Measurements from ENCODE around the gene AGRN.
"Not testable (repeated sequence)": the region's sequence is repeated elsewhere in the genome, so short reads cannot be mapped to it uniquely, and the experiment has no call there.

Gene AGRN

DNA sequence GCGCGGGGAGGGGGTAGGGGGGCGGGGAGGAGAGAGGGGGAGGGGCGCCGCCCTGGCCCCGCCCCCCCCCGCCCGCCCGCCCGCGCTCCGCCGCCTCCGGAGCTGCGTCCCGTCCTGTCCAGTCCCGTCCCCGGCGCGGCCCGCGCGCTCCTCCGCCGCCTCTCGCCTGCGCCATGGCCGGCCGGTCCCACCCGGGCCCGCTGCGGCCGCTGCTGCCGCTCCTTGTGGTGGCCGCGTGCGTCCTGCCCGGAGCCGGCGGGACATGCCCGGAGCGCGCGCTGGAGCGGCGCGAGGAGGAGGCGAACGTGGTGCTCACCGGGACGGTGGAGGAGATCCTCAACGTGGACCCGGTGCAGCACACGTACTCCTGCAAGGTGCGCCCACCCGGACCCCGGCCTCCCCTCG is at the start of gene AGRN:
Gene AGRN, plus strand, starts transcription at position 121 of the 405 bp plus-strand sequence. Its CDS starts 53 bp downstream, at position 174.
- peak; percentile 12 for DNase-seq

DNA sequence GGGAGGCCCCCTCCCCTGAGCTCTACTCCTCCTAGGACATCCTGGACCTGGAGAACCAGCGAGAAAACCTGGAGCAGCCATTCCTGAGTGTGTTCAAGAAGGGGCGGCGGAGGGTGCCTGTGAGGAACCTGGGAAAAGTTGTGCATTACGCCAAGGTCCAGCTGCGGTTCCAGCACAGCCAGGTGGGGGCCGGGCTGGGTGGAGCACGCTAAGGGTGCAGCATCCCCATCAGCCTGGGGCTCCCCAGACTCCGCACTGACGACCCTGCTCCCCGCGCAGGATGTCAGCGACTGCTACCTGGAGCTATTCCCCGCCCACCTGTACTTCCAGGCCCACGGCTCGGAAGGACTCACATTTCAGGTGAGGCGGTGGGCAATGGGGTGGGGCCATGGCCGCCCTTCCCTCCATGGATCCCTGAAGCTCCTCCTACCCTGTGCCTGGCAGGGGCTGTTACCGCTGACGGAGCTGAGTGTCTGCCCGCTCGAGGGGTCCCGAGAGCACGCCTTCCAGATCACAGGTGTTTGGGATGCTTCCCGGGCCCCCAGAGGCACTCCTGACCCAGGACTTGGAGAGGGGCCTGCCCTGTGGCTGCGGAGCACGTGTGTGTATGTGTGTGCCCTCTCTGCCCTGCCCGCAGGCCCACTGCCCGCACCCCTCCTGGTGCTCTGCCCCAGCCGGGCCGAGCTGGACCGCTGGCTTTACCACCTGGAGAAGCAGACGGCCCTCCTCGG is 49.5 kb upstream of the AGRN start:
- no peak for DNase-seq

DNA sequence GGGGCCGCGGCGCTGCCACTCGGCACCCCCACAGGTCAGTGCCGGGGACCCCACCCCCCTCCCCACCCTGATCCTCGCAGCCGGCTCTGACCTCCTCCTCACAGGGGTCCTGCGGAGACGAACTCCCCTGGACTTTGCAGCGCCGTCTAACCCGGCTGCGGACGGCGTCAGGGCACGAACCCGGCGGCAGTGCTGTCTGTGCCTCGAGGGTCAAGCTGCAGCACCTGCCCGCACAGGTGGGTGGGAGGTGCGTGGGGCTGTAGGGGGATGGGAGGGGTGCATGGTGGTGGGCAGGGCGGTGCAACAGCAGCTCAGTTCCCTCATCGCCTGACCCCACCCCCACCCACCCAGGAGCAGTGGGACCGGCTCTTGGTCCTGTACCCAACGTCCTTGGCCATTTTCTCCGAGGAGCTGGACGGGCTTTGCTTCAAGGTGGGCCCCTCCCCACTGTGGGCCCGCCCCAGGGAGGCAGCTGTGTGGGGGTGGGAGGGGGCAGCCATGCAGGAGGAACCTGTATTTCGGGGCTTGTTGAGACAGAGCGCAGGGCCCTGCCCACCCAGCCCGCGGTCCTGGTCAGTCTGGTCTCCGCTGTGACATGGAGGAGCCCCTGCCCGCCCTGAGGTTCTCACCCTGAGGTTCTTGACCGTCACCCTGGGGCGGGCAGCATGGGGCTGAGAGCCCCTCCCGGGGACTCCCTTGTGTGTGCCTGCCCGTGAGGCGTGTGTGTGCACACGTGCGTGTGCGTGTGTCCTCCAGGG is 48.8 kb upstream of the AGRN start:
- DNase-seq = no peak

DNA sequence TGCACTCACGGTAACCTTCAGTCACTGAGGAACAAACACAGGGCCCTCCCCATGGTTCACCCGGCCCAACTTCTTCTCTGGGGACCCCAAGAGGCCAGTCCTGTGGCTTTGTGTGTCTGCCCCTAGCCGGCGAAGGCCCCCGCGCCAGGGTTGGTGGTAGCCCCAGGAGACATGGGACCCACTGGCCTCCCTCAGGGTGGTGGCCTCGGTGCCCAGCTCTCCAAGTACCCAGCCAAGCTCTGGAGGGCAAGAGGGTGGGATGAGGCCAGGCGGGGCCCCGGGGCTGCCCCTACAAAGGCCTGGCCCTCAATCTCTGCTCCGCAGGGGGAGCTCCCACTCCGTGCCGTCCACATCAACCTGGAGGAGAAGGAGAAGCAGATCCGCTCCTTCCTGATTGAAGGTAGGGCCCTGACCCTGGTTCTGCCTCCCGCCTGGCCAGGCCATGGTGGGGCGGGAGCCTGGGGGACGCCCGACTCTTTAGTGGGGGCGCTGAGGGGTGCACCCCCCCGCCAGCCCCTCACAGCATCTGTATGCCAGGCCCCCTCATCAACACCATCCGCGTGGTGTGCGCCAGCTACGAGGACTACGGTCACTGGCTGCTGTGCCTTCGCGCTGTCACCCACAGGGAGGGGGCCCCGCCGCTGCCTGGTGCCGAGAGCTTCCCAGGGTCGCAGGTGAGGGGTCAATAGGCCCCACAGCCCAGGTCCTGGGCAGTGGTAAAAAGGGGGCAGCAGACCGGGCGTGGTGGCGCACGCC is 48.0 kb upstream of the AGRN start:
- DNase-seq = no peak

DNA sequence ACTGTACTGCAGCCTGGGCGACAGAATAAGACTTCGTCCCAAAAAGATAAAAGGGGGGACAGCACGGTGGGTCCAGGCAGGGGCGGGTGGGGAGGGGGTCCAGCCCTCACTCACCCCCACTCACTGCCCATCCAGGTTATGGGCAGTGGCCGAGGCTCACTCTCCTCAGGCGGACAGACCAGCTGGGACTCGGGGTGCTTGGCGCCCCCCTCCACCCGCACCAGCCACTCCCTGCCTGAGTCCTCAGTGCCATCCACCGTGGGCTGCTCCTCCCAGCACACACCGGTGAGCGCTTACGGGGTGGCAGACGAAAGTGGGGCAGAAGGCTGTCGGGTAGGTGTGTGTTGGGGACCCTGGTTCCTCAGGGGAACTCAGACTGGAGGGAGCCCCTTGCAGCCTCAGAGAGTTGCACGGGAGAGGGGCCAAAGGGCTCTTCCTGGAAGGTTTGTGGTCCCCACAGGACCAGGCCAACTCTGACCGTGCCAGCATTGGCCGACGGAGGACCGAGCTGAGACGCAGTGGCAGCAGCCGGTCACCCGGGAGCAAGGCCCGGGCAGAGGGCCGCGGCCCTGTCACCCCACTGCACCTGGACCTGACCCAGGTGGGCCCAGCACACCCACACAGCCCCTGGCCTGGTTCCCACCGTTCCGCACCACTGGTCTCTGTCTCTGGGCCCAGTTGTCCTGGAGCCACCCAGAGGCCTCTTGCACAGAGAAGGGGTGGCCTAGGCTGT is 47.0 kb upstream of the AGRN start:
- no peak for DNase-seq

DNA sequence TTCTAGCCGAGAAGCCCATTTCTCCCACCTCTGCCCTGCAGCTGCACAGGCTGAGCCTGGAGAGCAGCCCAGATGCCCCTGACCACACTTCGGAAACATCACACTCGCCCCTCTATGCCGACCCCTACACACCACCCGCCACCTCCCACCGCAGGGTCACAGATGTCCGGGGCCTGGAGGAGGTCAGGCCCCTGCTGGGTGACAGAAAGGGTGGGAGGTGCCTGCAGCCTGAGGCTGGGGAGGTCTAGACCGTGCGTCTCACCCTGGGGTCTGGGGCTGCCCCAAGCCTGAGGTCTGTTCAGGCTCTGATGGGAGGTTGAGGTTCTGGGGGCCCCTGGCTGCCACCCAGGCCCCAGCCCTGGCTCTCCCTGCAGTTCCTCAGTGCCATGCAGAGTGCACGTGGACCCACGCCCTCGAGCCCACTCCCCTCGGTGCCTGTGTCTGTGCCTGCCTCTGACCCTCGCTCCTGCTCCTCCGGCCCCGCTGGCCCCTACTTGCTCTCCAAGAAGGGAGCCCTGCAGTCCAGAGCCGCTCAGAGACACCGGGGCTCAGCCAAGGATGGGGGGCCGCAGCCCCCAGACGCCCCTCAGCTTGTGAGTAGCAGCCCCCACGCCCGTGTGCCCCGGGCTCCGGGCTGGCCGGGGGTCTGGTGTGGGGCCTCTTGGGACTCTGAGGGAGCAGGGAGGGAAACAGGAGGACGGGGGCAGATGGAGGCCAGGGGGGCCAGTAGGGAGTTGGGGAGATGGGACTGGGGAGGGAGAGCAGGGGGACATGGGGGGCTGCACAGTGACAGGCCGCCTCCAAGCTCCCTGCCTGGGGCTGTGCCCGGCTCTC is 46.2 kb upstream of the AGRN start:
- no peak for DNase-seq

DNA sequence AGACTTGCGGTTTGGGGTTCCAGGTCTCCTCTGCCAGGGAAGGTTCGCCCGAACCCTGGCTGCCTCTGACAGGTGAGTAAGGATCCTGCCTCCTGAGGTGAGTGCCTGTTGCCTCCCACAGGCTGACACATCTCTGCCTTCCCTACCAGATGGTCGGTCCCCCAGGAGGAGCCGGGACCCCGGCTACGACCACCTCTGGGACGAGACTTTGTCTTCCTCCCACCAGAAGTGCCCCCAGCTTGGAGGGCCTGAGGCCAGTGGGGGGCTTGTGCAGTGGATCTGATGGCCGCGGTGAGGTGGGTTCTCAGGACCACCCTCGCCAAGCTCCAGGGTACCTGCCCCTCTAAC is 45.7 kb upstream of the AGRN start:
- DNase-seq = no peak

DNA sequence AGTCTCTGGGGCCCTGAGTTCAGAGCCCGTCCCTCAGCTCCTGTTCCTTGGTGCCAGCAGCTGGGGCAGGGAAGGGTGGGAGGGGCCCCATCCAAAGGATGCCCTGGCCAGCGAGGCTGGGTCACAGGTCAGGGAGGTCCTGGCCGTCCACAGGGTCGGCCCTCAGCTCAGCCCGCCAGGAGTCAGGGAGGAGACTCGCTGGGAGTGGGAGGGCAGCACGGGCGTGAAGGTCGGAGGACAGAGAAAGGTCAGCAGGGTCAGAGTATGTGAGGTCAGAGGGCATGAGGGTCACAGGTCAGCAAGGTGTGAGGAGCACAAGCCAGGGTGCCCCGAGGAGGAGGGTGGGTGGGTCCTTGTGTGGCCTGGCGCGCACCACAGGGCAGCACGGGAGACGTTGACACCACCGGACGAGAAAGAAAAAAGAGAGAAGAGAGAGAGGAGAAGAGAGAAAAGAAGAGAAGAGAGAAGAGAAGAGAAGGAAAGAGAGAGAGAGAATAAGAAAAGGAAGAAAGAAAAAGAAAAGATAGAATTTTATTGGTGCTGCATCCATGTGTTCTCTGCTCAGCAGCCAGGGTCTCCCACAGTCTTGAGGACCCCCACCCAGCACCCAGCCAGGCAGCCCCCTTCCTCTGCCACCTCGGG is 45.1 kb upstream of the AGRN start:
- no peak for DNase-seq

DNA sequence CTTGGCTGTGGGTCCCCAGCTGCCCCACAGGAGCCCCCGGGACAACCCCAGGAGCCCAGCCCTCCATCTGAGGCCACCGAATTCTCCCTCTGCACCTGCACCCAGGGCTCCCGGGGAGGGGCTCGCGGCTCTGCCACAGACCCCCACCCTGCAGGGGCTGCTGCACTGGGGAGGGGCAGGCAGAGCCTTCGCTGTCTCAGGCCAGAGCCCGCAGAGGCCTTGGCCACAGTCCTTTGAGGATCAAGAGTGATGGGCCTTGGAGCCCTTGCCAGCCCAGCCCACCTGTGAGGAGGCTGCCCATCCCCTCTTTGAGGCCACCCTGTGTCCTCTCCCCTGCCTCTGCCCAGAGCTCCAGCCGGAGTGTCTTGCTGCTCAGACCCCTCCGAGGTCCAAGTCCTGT is 44.6 kb upstream of the AGRN start:
- no peak for DNase-seq

DNA sequence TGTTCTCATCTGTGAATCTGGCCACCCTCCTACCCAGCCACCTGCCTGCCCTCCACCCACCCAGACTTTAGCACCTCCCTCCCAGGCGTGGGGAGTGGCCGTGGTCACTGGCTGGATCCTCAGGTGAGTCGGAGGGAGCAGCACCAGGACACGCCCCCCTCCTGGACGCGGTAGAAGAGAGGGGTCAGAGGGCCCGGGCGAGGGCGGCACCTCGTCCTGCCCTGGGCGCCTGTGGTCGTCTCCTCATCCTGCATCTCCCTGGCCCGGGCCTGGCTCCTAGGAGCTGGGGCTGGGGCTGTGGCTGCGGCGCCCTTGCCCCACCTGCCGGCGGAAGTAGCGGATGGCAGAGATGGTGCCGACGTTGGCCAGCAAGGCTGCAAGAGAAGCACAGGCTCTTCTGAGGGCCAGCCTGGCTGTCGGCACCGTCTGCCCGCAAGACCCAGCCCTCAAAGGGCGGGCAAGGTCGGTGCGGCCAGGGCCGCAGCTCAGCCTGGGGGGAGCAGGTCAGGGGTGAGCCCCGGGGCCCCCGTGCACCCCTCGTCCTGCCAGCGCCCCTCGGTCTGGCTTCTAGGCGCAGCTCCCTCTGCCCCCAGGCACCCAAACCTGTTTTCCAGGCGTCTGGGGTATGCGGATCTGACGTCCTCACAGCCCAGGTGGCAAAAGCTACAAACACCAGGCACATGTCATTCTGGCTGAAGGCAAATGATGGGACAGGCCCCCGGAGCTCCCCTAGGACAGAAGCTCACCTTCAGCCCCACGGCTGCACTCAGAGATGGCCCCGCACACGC is 43.8 kb upstream of the AGRN start:
- DNase-seq = peak; percentile 49

DNA sequence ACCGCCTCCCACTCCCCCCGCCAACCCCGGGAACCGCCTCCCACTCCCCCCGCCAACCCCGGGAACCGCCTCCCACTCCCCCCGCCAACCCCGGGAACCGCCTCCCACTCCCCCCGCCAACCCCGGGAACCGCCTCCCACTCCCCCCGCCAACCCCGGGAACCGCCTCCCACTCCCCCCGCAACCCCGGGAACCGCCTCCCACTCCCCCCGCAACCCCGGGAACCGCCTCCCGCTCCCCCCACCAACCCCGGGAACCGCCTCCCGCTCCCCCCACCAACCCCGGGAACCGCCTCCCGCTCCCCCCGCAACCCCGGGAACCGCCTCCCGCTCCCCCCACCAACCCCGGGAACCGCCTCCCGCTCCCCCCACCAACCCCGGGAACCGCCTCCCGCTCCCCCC is 43.1 kb upstream of the AGRN start:
- DNase-seq = not testable (repeated sequence)

DNA sequence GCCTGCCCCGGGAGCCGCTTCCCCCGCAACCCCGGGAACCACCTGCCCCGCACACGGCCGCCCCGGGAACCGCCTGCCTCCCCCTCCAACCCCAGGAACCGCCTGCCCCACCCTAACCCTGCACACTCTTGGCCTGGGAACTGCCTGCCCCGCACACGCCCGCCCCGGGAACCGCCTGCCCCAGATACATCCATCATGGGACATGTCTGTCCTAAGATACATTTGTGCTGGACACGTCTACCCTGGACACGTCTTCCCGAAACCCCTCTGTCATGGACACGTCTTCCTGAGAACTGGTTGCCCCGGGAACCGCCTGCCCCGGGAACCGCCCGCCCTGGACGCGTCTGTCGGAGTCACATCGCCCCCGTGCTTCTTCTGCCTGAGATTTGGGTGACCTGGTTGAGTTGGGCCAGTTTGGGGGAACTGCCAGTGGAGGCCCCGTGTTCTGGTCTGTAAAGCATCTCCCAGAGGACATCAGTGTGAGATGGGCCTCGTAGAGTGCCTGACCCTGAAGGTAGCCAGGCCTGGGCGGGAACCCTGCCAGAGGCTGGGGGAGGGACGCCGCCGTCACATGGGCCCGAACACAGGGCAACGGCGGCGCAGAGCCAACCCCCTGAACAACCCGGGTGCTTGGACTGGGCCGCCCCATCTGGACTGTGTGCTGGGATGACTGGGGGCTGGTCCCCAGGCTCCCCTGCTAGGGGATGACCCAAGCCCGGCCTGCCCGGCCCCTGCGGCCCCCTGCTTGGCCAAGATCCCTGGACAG is 41.7 kb upstream of the AGRN start:
- no peak for DNase-seq

DNA sequence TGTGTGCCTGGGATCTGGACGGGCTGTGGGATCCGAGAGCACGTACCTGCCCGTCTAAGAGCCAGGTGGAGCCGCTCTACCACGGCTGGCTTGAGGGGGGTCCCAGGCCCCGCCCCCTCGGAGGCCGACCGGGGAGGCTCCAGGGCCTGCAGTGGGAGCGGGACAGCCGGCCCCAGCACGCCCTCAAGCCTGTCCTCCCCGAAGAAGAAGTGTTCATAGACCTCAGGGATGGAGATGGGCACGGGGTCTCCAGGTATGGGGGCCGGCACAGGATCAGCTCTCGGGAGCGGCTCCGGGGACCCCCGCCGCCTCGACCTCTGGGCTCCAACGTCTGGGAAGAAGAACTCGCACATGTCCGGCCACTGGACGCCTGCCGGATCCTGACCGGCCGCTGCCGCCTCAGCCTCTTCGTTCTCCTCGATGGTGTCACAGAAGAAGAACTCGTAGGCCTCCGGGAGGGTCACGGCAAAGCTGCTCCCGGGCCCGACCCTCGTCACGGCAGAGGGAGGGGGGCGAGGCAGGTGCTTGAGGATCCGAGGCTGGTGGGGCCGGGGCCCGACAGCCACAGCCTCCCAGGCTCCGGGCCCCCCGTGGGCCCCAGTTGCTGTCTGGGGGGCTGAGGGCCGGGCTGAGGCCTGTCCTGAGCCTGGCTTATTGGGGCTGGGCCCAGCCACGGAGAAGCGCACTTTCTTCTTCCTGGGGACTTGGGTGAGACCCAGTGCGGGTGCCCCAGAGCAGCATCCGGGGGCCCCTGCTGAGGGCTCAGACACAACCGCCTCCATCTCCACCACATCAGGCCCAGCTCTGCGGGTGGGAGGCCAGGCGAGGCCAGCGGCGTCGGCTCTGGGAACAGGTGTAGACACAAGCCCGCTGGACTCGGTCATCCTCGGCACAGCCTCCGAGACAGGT is 40.8 kb upstream of the AGRN start:
- no peak for DNase-seq

DNA sequence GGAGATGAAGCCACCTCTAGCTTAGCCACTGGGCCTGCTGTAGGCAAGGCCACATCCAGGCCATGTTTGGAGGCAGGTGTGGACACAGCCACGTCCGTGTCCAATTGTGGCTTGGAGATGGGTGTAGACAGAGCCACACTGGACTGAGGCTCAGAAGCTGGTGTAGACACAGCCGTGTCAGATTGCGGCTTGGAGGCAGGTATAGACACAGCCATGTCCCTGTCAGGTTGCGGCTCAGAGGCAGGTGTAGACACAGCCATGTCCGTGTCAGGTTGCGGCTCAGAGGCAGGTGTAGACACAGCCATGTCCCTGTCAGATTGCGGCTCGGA is 40.2 kb upstream of the AGRN start:
- DNase-seq = no peak

DNA sequence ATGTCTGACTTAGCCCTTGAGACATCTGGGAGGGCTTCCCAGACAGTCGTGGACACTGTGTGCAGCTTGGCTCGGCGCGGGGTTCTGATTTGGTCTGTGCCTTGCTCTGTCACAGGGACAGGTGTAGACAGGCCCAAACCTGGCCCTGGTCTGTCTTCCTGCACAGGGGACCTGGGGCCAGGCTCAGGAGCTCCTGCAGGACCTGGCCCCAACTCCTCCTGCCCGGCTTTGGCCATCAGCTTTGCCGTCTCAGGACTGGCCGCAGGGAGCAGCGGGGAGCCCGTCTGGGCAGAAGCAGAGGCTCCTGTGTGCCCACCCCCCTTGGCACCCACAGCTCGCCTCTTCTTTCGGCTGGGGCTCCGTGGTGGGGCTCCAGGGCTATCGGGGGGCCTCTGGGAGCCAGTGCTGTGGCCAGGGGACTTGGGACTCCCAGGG is 39.8 kb upstream of the AGRN start:
- DNase-seq = no peak

DNA sequence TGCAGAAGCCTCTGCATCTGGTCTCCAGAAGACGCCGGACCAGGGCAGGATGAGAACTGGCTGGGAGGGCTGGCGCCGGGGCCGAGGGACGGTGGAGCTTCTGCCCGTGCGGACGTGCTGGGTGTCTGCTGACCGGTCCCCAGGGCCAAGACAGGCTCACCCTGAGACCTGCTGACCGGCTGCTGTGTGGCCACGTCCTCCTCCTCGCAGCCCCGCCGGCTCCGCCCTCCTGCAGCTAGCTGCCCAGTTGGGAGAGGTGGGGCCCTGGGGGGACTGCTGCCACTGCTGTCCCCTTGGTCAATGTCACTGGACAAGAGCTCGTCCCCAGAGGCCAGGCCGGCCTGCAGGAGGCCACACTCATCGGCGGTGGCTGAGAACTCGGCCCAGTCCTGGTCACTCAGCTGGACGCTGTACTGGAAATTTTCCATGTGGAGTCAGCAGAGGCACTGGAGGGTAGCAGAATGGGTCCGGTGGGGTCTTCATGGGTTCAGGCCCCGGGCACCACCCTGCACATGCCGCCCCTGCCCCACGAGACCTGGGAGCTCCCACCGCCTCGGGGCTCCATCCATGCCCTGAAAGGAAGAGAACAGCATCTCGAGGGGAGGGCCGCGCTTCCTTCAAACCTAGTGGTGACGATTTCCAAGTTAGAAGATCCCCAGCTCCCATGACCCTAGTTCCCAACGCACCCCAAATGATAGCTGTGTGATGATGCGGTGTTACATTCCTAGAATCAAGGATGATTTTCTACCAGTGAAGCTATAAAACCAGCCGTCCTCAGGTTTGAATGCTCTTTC is 39.1 kb upstream of the AGRN start:
- DNase-seq = no peak

DNA sequence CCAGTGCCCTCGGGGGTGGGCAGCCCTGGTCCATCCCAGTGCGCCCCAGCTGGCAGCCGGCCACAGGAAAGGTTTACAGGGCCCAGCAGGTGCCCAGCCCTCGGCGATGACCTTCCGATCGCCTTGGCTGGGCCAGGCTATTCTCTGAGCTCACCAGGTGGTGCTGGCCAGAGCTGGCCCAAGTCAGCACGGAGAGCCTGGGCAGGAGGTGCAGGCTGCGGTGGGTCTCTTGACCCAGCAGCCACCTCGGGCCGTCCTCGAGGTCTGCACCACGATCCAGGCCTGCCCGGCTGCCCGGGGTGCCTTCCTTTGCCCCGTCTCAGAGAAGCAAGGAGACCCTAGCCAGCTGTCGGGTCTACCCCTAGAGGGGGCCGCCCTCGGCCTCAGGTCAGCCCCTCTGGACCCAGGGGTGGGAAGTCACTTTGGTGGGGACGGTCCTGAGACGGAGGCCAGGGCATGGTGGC is 38.4 kb upstream of the AGRN start:
- DNase-seq = no peak

DNA sequence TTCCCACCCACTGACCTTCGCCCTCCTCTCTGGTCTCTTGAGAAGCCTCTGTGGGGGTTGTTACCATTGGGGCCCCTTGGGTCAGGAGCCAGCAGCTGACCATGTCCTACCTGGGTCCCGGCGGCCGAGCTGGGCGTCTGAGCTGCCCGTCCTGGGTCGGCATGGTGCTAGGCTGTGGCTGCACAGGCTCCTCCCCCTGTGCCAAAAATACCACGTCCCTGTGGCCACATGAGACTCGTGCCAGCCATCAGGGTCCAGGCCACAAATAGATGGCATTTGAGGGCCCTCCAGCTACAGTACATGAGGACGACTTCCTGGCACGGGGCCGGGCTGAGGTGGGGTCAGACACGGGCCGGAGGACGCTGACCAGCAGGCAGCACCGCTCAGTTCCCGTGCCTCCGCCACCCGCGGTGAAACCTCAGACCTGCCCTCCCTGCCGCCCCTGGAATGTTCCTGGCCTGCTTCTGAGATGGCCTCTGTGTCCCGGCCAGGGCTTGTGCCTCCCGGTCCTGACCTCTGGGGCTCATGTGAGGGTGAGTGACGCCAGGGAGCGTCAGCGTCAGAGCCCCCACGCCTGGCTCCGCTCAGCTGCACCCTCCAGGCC is 37.9 kb upstream of the AGRN start, which contains the start of gene PERM1:
Gene PERM1, minus strand, starts transcription at position 139 of the 604 bp plus-strand sequence. CDS start 1,064 bp downstream, outside the sequence.
- no peak for DNase-seq

Measured in activated effector memory CD4-positive, alpha-beta T cell treated with Interleukin-2 at 50 U/mL for 16 hours (primary cell).